Activated CD4-positive, alpha-beta T cell treated with anti-CD3 and anti-CD28 coated beads, Interleukin-10, Interleukin-2, amounts not matched to agents 100 ng/mL and 50 ng/mL, durations not matched to agents 16 hours and 8 hours (primary cell): ENCODE measurements around the gene TMEM243.
"Not testable (repeated sequence)": the region's sequence is repeated elsewhere in the genome, so short reads cannot be mapped to it uniquely, and the experiment has no call there.

Experiments used
- DNase-seq: peaks from one replicate; pipeline ENCODE4 v3.0.0-alpha.2; 2020

TMEM243 gene

GRCh38 chr7:87210506-87210905, 9.0 kb downstream of the TMEM243 start:
- no peak for DNase-seq

GRCh38 chr7:87209295-87209924, 10.1 kb downstream of the TMEM243 start:
- DNase-seq: no peak

- no peak for DNase-seq
Measured at GRCh38 chr7:87206361-87206760, 13.2 kb downstream of the TMEM243 start.

- not testable (repeated sequence) for DNase-seq
Measured at GRCh38 chr7:87205701-87206100, 13.8 kb downstream of the TMEM243 start.

- no peak for DNase-seq
Measured at GRCh38 chr7:87204933-87205332, 14.6 kb downstream of the TMEM243 start.

- not testable (repeated sequence) for DNase-seq
Measured at GRCh38 chr7:87203929-87204328, 15.6 kb downstream of the TMEM243 start.

GRCh38 chr7:87202705-87203104, 16.8 kb downstream of the TMEM243 start:
- DNase-seq: no peak

- no peak for DNase-seq
Measured at GRCh38 chr7:87202208-87202607, 17.3 kb downstream of the TMEM243 start.

GRCh38 chr7:87199700-87200450, 19.7 kb downstream of the TMEM243 start:
- no peak for DNase-seq

GRCh38 chr7:87199241-87199640, 20.3 kb downstream of the TMEM243 start:
- no peak for DNase-seq

- no peak for DNase-seq
Measured at GRCh38 chr7:87193912-87194311, 25.6 kb downstream of the TMEM243 start.

- DNase-seq: no peak
Measured at GRCh38 chr7:87192784-87193487, 26.6 kb downstream of the TMEM243 start.

GRCh38 chr7:87190783-87191182, 28.7 kb downstream of the TMEM243 start:
- DNase-seq: no peak

- no peak for DNase-seq
Measured at GRCh38 chr7:87188930-87189329, 30.6 kb downstream of the TMEM243 start.

- no peak for DNase-seq
Measured at GRCh38 chr7:87187120-87187519, 32.4 kb downstream of the TMEM243 start.

GRCh38 chr7:87179180-87179579, 40.4 kb downstream of the TMEM243 start:
- no peak for DNase-seq

GRCh38 chr7:87178320-87178719, 41.2 kb downstream of the TMEM243 start:
- DNase-seq: no peak

- DNase-seq: no peak
Measured at GRCh38 chr7:87173471-87173870, 46.1 kb downstream of the TMEM243 start.

GRCh38 chr7:87171282-87171934, 48.1 kb downstream of the TMEM243 start:
- DNase-seq: no peak

- DNase-seq: no peak
Measured at GRCh38 chr7:87170828-87171227, 48.7 kb downstream of the TMEM243 start.

- DNase-seq: no peak
Measured at GRCh38 chr7:87164433-87164832, 55.1 kb downstream of the TMEM243 start.

GRCh38 chr7:87159538-87159937, 60.0 kb downstream of the TMEM243 start:
- DNase-seq: no peak

- no peak for DNase-seq
Measured at GRCh38 chr7:87156709-87157108, 62.8 kb downstream of the TMEM243 start.
